Measurements from ENCODE around the gene ATP2C2.

DNA sequence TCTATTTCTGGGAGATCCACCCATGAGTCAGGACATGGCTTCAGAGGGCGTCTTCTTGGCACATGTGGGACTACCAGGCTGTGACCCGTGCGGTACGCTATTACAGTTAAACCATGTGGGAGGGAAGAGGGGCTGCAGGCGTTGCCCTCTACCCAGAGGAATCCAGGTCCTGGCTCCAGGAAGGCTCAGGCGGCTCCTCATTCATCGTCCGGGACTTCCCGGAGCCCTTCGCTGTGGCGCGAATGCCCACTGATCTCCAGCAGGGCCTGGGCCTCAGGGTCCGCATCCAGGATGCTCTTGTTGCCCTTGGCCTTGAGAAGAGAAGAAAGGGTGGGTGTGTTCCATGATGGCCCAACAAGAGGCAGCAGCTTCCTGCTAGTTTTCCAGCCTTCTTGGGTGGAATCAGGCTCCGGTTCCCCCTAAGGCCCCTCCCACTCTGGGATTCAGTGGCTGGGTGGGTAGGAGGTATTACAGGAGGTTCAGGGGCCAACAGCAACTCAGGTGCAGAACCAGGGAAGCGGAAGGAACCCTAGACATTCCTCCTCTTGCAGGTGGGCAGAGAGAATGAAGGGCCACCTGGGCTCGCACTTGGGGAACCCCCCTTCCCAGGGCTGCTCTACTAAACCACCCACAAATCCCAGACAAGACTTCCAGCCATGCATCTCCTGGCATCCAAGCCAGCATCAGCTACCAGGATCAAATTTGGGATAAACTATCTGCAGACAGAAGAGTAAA, 111.5 kb downstream of the ATP2C2 start:
- TF ChIP-seq EZH2 (IDR thresholded peaks at IDR 0.05) (no peak), POLR2AphosphoS5 (IDR thresholded peaks at IDR 0.05; ENCODE audit: borderline replicate concordance, low read depth, low read length) (no peak)
